ENCODE results near the gene CHRNE.

CHRNE gene

GRCh38 chr17:4891411-4892410, 11.2 kb downstream of the CHRNE start:
- Histone ChIP-seq H3K27ac (no peak overlapping the region), H3K27me3 (no peaks in the 10 kb centered on the region), H3K4me2 (0 out of 22 replicates have a peak overlapping the region, but pooled peaks of 1 of the 11 experiments have one; percentile 29), H3K9me3 (replicated peaks in 1 of 11) (no peaks in the 10 kb centered on the region), H3K4me1 (peaks cover 0 to 40% (median 3%) of the 10 kb centered on the region in 10 experiments; a peak in 9 of 20 replicates), H3K4me3 (no peak overlapping the region), H4K20me1 (peaks cover 0 to 39% (median 0%) of the 10 kb centered on the region in 11 experiments; a peak in 7 of 22 replicates), H3K36me3 (peaks cover 60 to 92% (median 82%) of the 10 kb centered on the region in 11 experiments), H3K9ac (no peak overlapping the region)
- TF ChIP-seq Cebpa-rat (IDR thresholded peaks at IDR 0.05): no peak

- peaks cover 0 to 8% (median under 1%) of the 10 kb centered on the region in 10 experiments; a peak in 5 of 20 replicates for H3K4me1 ChIP-seq
- H3K4me3 ChIP-seq: no peak overlapping the region
- TF ChIP-seq Cebpa-rat (IDR thresholded peaks at IDR 0.05): no peak
- H3K4me2 ChIP-seq: no peak overlapping the region
- H3K36me3 ChIP-seq: peaks cover 49 to 82% (median 68%) of the 10 kb centered on the region in 11 experiments
- no peak overlapping the region for H3K27ac ChIP-seq
- H3K27me3 ChIP-seq: no peaks in the 10 kb centered on the region
- peaks cover 0 to 13% (median 0%) of the 10 kb centered on the region in 11 experiments; a peak in 3 of 22 replicates for H4K20me1 ChIP-seq
- H3K9me3 ChIP-seq (replicated peaks in 1 of 11): no peaks in the 10 kb centered on the region
- H3K9ac ChIP-seq: no peak overlapping the region
These were observed 15.3 kb downstream of the CHRNE start for GRCh38 chr17:4887581-4887980.

- H3K9ac ChIP-seq: 0 out of 22 replicates have a peak overlapping the region, but pooled peaks of 1 of the 11 experiments have one; percentile 14
- peaks cover 46 to 81% (median 63%) of the 10 kb centered on the region in 11 experiments for H3K36me3 ChIP-seq
- H3K27me3 ChIP-seq: no peaks in the 10 kb centered on the region
- no peak for TF ChIP-seq Cebpa-rat (IDR thresholded peaks at IDR 0.05)
- H3K9me3 ChIP-seq (replicated peaks in 1 of 11): no peaks in the 10 kb centered on the region
- no peak overlapping the region for H3K27ac ChIP-seq
- no peak overlapping the region for H3K4me2 ChIP-seq
- H3K4me3 ChIP-seq: no peak overlapping the region
- H3K4me1 ChIP-seq: peaks cover 0 to 10% (median 0%) of the 10 kb centered on the region in 10 experiments; a peak in 2 of 20 replicates
- H4K20me1 ChIP-seq: peaks cover 0 to 14% (median 1%) of the 10 kb centered on the region in 11 experiments; a peak in 8 of 22 replicates
These were observed 16.1 kb downstream of the CHRNE start for GRCh38 chr17:4886830-4887229.

- peaks cover 45 to 75% (median 52%) of the 10 kb centered on the region in 11 experiments for H3K36me3 ChIP-seq
- peaks cover 0 to 25% (median 9%) of the 10 kb centered on the region in 11 experiments; a peak in 12 of 22 replicates for H4K20me1 ChIP-seq
- no peaks in the 10 kb centered on the region for H3K27me3 ChIP-seq
- H3K4me1 ChIP-seq: peaks cover 6 to 24% (median 7%) of the 10 kb centered on the region in 10 experiments
- peak overlapping the region in 2 of 11 experiments; percentile 2 to 10; a peak in 2 of 22 replicates for H3K9ac ChIP-seq
- H3K27ac ChIP-seq: no peak overlapping the region
- H3K4me2 ChIP-seq: no peak overlapping the region
- no peak for TF ChIP-seq Cebpa-rat (IDR thresholded peaks at IDR 0.05)
- no peak overlapping the region for H3K4me3 ChIP-seq
- no peaks in the 10 kb centered on the region for H3K9me3 ChIP-seq (replicated peaks in 1 of 11)
These were observed 18.4 kb downstream of the CHRNE start for GRCh38 chr17:4884489-4884888.

- Histone ChIP-seq H3K4me3 (no peak overlapping the region), H3K9me3 (replicated peaks in 1 of 11) (no peaks in the 10 kb centered on the region), H4K20me1 (peaks cover 9 to 40% (median 27%) of the 10 kb centered on the region in 11 experiments; a peak in 17 of 22 replicates), H3K9ac (no peak overlapping the region), H3K27me3 (no peaks in the 10 kb centered on the region), H3K36me3 (peaks cover 33 to 67% (median 44%) of the 10 kb centered on the region in 11 experiments), H3K4me2 (peak overlapping the region in 1 of 11 experiments; percentile 8; a peak in 1 of 22 replicates), H3K27ac (no peak overlapping the region), H3K4me1 (peaks cover 24 to 46% (median 28%) of the 10 kb centered on the region in 10 experiments)
- TF ChIP-seq Cebpa-rat (IDR thresholded peaks at IDR 0.05): no peak
These were observed 20.9 kb downstream of the CHRNE start for GRCh38 chr17:4881761-4882555.

- H3K27me3 ChIP-seq: no peaks in the 10 kb centered on the region
These were observed 22.0 kb downstream of the CHRNE start for GRCh38 chr17:4880857-4881256.

GRCh38 chr17:4879601-4880000, 23.3 kb downstream of the CHRNE start:
- TF ChIP-seq Cebpa-rat (IDR thresholded peaks at IDR 0.05): no peak
- Histone ChIP-seq H3K4me2 (peak overlapping the region; percentile 54 to 87 (median 70)), H3K4me3 (no peak overlapping the region), H3K9ac (peak overlapping the region in 5 of 11 experiments; percentile 0 to 41 (median 21); a peak in 4 of 22 replicates), H4K20me1 (peaks cover 14 to 60% (median 39%) of the 10 kb centered on the region in 11 experiments; a peak in 17 of 22 replicates), H3K27ac (no peak overlapping the region), H3K9me3 (replicated peaks in 1 of 11) (no peaks in the 10 kb centered on the region), H3K27me3 (no peaks in the 10 kb centered on the region), H3K36me3 (peaks cover 9 to 50% (median 20%) of the 10 kb centered on the region in 11 experiments; a peak in 21 of 22 replicates), H3K4me1 (peaks cover 34 to 52% (median 36%) of the 10 kb centered on the region in 10 experiments)

More at GRCh38 chr17:4880857-4881256, 22.0 kb downstream of the CHRNE start:
- TF ChIP-seq Cebpa-rat (IDR thresholded peaks at IDR 0.05): no peak
- Histone ChIP-seq H3K9me3 (replicated peaks in 1 of 11) (no peaks in the 10 kb centered on the region), H3K4me2 (no peak overlapping the region; a peak in 1 of 22 replicates), H4K20me1 (peaks cover 14 to 51% (median 38%) of the 10 kb centered on the region in 11 experiments; a peak in 17 of 22 replicates), H3K9ac (no peak overlapping the region; a peak in 1 of 22 replicates), H3K27ac (no peak overlapping the region), H3K4me3 (no peak overlapping the region), H3K4me1 (peaks cover 34 to 52% (median 36%) of the 10 kb centered on the region in 10 experiments), H3K36me3 (peaks cover 22 to 56% (median 33%) of the 10 kb centered on the region in 11 experiments)

GRCh38 chr17:4877089-4877488, 25.8 kb downstream of the CHRNE start:
- Histone ChIP-seq H3K4me1 (peaks cover 34 to 57% (median 40%) of the 10 kb centered on the region in 10 experiments), H3K27ac (no peak overlapping the region), H3K27me3 (no peaks in the 10 kb centered on the region), H3K36me3 (peaks cover 5 to 48% (median 14%) of the 10 kb centered on the region in 11 experiments; a peak in 18 of 22 replicates), H3K9ac (peak overlapping the region in 4 of 11 experiments; percentile 3 to 47 (median 8); a peak in 3 of 22 replicates), H4K20me1 (peaks cover 14 to 69% (median 39%) of the 10 kb centered on the region in 11 experiments; a peak in 19 of 22 replicates), H3K9me3 (replicated peaks in 1 of 11) (no peaks in the 10 kb centered on the region), H3K4me2 (peak overlapping the region in 10 of 11 experiments; percentile 5 to 33 (median 18); a peak in 10 of 22 replicates), H3K4me3 (no peak overlapping the region)
- TF ChIP-seq Cebpa-rat (IDR thresholded peaks at IDR 0.05): no peak

Measured in BLaER1 treated with 17β-estradiol and CSF1 and Interleukin-3, amounts not matched to agents 10 nM and 100 nM (cell line).